ENCODE measurements around the gene PAWR. TPM values are rescaled to one million over a fixed set of nuclear protein-coding genes. Genes with fewer than 3 reads are reported as not detected.

Gene PAWR
- total RNA-seq, 1 donor from 2014 or later = 10.5 TPM

DNA sequence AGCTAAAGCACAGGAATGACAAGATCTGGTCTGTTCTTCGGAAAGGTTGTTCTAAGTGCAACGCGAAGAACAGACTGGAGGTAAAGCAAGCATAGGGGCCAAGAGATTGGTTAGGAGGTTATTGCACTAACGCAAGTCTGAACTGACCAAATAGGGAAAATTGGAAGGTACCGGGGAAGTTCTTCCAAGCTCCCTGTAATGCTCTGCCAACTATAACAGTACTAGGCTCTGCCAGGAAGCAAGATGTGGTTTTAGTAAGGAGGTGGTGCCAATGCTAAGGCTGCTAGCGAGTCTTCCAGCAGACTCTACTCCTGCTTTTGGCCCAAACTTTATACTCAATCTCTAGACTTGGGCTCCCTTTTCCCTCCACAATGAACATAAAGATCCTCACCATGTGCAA, 138.6 kb downstream of the PAWR start:
- Histone ChIP-seq H3K27me3 (ENCODE audit: low read depth) (no peaks in the 10 kb centered on the region), H3K4me3 (no peak overlapping the region), H3K36me3 (no peaks in the 10 kb centered on the region), H3K27ac (replicated peaks) (no peak overlapping the region), H3K4me1 (peaks cover 28% of the 10 kb centered on the region), H3K9me3 (replicated peaks) (no peaks in the 10 kb centered on the region)
- TF ChIP-seq, protein P1, sequence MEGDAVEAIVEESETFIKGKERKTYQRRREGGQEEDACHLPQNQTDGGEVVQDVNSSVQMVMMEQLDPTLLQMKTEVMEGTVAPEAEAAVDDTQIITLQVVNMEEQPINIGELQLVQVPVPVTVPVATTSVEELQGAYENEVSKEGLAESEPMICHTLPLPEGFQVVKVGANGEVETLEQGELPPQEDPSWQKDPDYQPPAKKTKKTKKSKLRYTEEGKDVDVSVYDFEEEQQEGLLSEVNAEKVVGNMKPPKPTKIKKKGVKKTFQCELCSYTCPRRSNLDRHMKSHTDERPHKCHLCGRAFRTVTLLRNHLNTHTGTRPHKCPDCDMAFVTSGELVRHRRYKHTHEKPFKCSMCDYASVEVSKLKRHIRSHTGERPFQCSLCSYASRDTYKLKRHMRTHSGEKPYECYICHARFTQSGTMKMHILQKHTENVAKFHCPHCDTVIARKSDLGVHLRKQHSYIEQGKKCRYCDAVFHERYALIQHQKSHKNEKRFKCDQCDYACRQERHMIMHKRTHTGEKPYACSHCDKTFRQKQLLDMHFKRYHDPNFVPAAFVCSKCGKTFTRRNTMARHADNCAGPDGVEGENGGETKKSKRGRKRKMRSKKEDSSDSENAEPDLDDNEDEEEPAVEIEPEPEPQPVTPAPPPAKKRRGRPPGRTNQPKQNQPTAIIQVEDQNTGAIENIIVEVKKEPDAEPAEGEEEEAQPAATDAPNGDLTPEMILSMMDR (IDR thresholded peaks at IDR 0.05; ENCODE audit: borderline replicate concordance) = no peak
- intact Hi-C loops (cut with micrococcal nuclease) = loop anchor here (10.0 kb wide), 2 partner anchors 633 to 713 kb away; no protein-coding TSS in a partner anchor
- no peak for DNase-seq

DNA sequence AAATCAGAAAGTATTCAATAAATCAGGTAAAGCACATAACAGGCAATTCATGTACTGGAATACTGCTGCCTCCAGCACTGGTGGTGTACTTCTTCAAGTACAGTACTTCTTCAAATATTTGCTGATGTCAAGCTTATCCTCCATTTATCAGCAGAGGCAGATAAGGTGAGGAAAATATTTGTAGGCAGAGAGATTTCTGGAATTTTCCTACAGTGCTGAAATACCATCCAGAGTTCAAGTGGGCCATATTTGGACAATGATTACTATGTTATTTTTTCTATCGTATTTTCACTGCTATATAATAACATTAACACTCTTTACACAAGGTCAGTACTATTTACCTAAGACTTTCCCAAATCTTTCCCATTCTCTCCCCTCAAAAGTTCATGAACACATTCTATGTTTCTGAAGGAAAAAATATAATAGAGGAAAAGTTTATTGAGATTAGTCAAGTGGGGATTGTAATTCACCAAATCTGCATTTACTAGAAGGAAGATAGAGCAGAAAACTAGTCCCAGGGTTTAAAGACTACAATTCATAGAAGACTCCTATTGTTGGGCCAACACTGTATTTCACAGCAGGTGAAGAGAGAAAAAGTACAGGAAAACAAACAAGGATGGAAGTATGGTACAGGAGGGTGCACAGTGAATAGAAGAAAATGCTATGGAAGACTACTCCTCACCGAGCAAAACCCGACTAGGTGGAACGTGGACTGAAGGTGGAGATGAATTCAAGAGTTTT, 141.1 kb downstream of the PAWR start:
- no peak overlapping the region for H3K4me3 ChIP-seq
- H3K36me3 ChIP-seq = no peaks in the 10 kb centered on the region
- H3K9me3 ChIP-seq (replicated peaks) = no peaks in the 10 kb centered on the region
- no peaks in the 10 kb centered on the region for H3K27me3 ChIP-seq (ENCODE audit: low read depth)
- intact Hi-C loops (cut with micrococcal nuclease) = loop anchor here (10.0 kb wide), 2 partner anchors 635 to 715 kb away; no protein-coding TSS in a partner anchor
- no peak overlapping the region for H3K27ac ChIP-seq (replicated peaks)
- H3K4me1 ChIP-seq = peaks cover 15% of the 10 kb centered on the region
- TF ChIP-seq, protein P1 (IDR thresholded peaks at IDR 0.05; ENCODE audit: borderline replicate concordance) = no peak
- no peak for DNase-seq

- intact Hi-C loops (cut with micrococcal nuclease) = no loop called here
- Histone ChIP-seq H3K4me3 (no peak overlapping the region), H3K9me3 (replicated peaks) (no peaks in the 10 kb centered on the region), H3K4me1 (peaks cover 15% of the 10 kb centered on the region), H3K27ac (replicated peaks) (peak overlapping the region; percentile 33), H3K27me3 (ENCODE audit: low read depth) (no peaks in the 10 kb centered on the region), H3K36me3 (no peaks in the 10 kb centered on the region)
- TF ChIP-seq, protein P1 (IDR thresholded peaks at IDR 0.05; ENCODE audit: borderline replicate concordance) = no peak
- DNase-seq = no peak
These were observed 142.2 kb downstream of the PAWR start for GRCh38 chr12:79548610-79548924.

- intact Hi-C loops (cut with micrococcal nuclease) = no loop called here
- Histone ChIP-seq H3K36me3 (no peaks in the 10 kb centered on the region), H3K27ac (replicated peaks) (peak overlapping the region; percentile 33), H3K9me3 (replicated peaks) (no peaks in the 10 kb centered on the region), H3K27me3 (ENCODE audit: low read depth) (no peaks in the 10 kb centered on the region), H3K4me3 (no peak overlapping the region), H3K4me1 (peaks cover 15% of the 10 kb centered on the region)
- TF ChIP-seq, protein P1 (IDR thresholded peaks at IDR 0.05; ENCODE audit: borderline replicate concordance) = peak; percentile 74
- no peak for DNase-seq
These were observed 142.8 kb downstream of the PAWR start for GRCh38 chr12:79547735-79548609.

DNA sequence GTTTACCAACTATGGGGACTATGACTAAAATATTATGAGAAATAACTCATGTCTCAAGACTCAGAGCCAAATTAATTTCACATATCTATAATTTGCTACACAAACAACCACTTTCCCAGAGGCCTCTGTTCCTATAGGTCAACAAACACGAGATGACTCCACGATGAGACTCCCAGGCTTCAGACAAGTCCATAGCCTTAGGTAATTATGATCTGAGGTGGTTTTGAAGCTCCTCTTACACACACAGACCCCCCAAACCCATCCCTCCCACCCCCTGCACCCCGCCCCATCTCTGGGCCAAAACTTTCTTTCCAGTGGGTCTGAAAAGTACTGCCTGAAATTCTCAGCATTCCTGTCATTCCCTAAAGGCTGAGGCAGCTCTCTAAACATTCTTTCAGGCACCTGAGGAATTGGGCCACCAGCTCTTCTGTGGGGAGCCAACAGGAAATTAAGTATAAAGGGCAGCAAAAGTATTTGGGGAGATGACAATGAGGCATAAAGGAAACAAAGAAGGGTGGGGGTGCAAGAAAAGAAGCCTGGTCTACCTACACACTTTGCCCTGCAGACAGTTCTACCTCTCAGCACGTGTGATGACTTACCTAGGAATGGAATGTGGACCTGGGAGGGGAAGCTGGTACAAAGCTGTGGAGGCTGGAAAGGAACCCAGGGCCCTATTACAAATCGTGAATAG, 143.6 kb downstream of the PAWR start:
- Histone ChIP-seq H3K36me3 (no peaks in the 10 kb centered on the region), H3K27me3 (ENCODE audit: low read depth) (no peaks in the 10 kb centered on the region), H3K4me1 (peaks cover 15% of the 10 kb centered on the region), H3K27ac (replicated peaks) (peak overlapping the region; percentile 33), H3K4me3 (no peak overlapping the region), H3K9me3 (replicated peaks) (no peaks in the 10 kb centered on the region)
- intact Hi-C loops (cut with micrococcal nuclease) = no loop called here
- no peak for DNase-seq
- TF ChIP-seq, protein P1 (IDR thresholded peaks at IDR 0.05; ENCODE audit: borderline replicate concordance) = no peak

All from left ventricle myocardium inferior (tissue), 1 donor.